ENCODE data around the gene LOXHD1.

The LOXHD1 gene

GRCh38 chr18:46646468-46646867, 10.6 kb downstream of the LOXHD1 start:
- Histone ChIP-seq H3K36me3 (ENCODE audit: insufficient read depth, low read length) (no peaks in the 10 kb centered on the region), H3K27ac (ENCODE audit: low read depth, low read length) (no peak overlapping the region), H3K4me3 (ENCODE audit: low read length) (no peak overlapping the region), H3K9ac (ENCODE audit: low read depth, low read length) (no peak overlapping the region), H3K4me1 (ENCODE audit: insufficient read depth, low read length) (no peaks in the 10 kb centered on the region), H3K9me3 (ENCODE audit: insufficient read depth, low read depth, low read length) (no peaks in the 10 kb centered on the region), H3K27me3 (ENCODE audit: insufficient read depth, low read length) (no peaks in the 10 kb centered on the region)
- 90% methylated on average over 7 of the region's 7 CpGs for WGBS

- Histone ChIP-seq H3K9ac (ENCODE audit: low read depth, low read length) (no peak overlapping the region), H3K4me1 (ENCODE audit: insufficient read depth, low read length) (no peaks in the 10 kb centered on the region), H3K4me3 (ENCODE audit: low read length) (no peak overlapping the region), H3K27me3 (ENCODE audit: insufficient read depth, low read length) (no peaks in the 10 kb centered on the region), H3K36me3 (ENCODE audit: insufficient read depth, low read length) (no peaks in the 10 kb centered on the region), H3K9me3 (ENCODE audit: insufficient read depth, low read depth, low read length) (no peaks in the 10 kb centered on the region), H3K27ac (ENCODE audit: low read depth, low read length) (no peak overlapping the region)
- 84% methylated on average over 5 of the region's 5 CpGs for whole genome bisulfite sequencing
These were observed 14.5 kb downstream of the LOXHD1 start for GRCh38 chr18:46642561-46642960.

- Histone ChIP-seq H3K9ac (ENCODE audit: low read depth, low read length) (no peak overlapping the region), H3K4me1 (ENCODE audit: insufficient read depth, low read length) (no peaks in the 10 kb centered on the region), H3K27ac (ENCODE audit: low read depth, low read length) (no peak overlapping the region), H3K27me3 (ENCODE audit: insufficient read depth, low read length) (no peaks in the 10 kb centered on the region), H3K4me3 (ENCODE audit: low read length) (no peak overlapping the region), H3K9me3 (ENCODE audit: insufficient read depth, low read depth, low read length) (no peaks in the 10 kb centered on the region), H3K36me3 (ENCODE audit: insufficient read depth, low read length) (no peaks in the 10 kb centered on the region)
- WGBS = 92% methylated on average over 7 of the region's 7 CpGs
These were observed 15.1 kb downstream of the LOXHD1 start for GRCh38 chr18:46641917-46642316.

- no peak overlapping the region for H3K27ac ChIP-seq (ENCODE audit: low read depth, low read length)
- no peak overlapping the region for H3K4me3 ChIP-seq (ENCODE audit: low read length)
These were observed 17.6 kb downstream of the LOXHD1 start for GRCh38 chr18:46639386-46639785.

GRCh38 chr18:46636040-46636630, 20.9 kb downstream of the LOXHD1 start:
- Histone ChIP-seq H3K27ac (ENCODE audit: low read depth, low read length) (no peak overlapping the region), H3K9me3 (ENCODE audit: insufficient read depth, low read depth, low read length) (no peaks in the 10 kb centered on the region), H3K9ac (ENCODE audit: low read depth, low read length) (no peak overlapping the region), H3K27me3 (ENCODE audit: insufficient read depth, low read length) (no peaks in the 10 kb centered on the region), H3K4me1 (ENCODE audit: insufficient read depth, low read length) (no peaks in the 10 kb centered on the region), H3K36me3 (ENCODE audit: insufficient read depth, low read length) (no peaks in the 10 kb centered on the region), H3K4me3 (ENCODE audit: low read length) (no peak overlapping the region)
- 94% methylated on average over 7 of the region's 7 CpGs for WGBS

More at GRCh38 chr18:46639386-46639785, 17.6 kb downstream of the LOXHD1 start:
- H3K4me1 ChIP-seq (ENCODE audit: insufficient read depth, low read length) = no peaks in the 10 kb centered on the region
- no peak overlapping the region for H3K9ac ChIP-seq (ENCODE audit: low read depth, low read length)
- H3K27me3 ChIP-seq (ENCODE audit: insufficient read depth, low read length) = no peaks in the 10 kb centered on the region
- no peaks in the 10 kb centered on the region for H3K36me3 ChIP-seq (ENCODE audit: insufficient read depth, low read length)
- no peaks in the 10 kb centered on the region for H3K9me3 ChIP-seq (ENCODE audit: insufficient read depth, low read depth, low read length)
- WGBS = 91% methylated on average over 6 of the region's 6 CpGs

- Histone ChIP-seq H3K36me3 (ENCODE audit: insufficient read depth, low read length) (no peaks in the 10 kb centered on the region), H3K4me1 (ENCODE audit: insufficient read depth, low read length) (no peaks in the 10 kb centered on the region), H3K27me3 (ENCODE audit: insufficient read depth, low read length) (no peaks in the 10 kb centered on the region), H3K9me3 (ENCODE audit: insufficient read depth, low read depth, low read length) (no peaks in the 10 kb centered on the region), H3K4me3 (ENCODE audit: low read length) (no peak overlapping the region), H3K9ac (ENCODE audit: low read depth, low read length) (no peak overlapping the region), H3K27ac (ENCODE audit: low read depth, low read length) (no peak overlapping the region)
- 92% methylated on average over 8 of the region's 8 CpGs for WGBS
These were observed 24.5 kb downstream of the LOXHD1 start for GRCh38 chr18:46632401-46633071.

GRCh38 chr18:46630991-46631390, 26.0 kb downstream of the LOXHD1 start:
- WGBS = 85% methylated on average over 3 of the region's 3 CpGs
- Histone ChIP-seq H3K9me3 (ENCODE audit: insufficient read depth, low read depth, low read length) (no peaks in the 10 kb centered on the region), H3K4me1 (ENCODE audit: insufficient read depth, low read length) (no peaks in the 10 kb centered on the region), H3K36me3 (ENCODE audit: insufficient read depth, low read length) (no peaks in the 10 kb centered on the region), H3K9ac (ENCODE audit: low read depth, low read length) (no peak overlapping the region), H3K4me3 (ENCODE audit: low read length) (no peak overlapping the region), H3K27me3 (ENCODE audit: insufficient read depth, low read length) (no peaks in the 10 kb centered on the region), H3K27ac (ENCODE audit: low read depth, low read length) (no peak overlapping the region)

- Histone ChIP-seq H3K4me3 (ENCODE audit: low read length) (no peak overlapping the region), H3K27me3 (ENCODE audit: insufficient read depth, low read length) (no peaks in the 10 kb centered on the region), H3K9ac (ENCODE audit: low read depth, low read length) (no peak overlapping the region), H3K9me3 (ENCODE audit: insufficient read depth, low read depth, low read length) (no peaks in the 10 kb centered on the region), H3K27ac (ENCODE audit: low read depth, low read length) (no peak overlapping the region), H3K4me1 (ENCODE audit: insufficient read depth, low read length) (no peaks in the 10 kb centered on the region), H3K36me3 (ENCODE audit: insufficient read depth, low read length) (no peaks in the 10 kb centered on the region)
- 91% methylated on average over 4 of the region's 4 CpGs for WGBS
These were observed 26.9 kb downstream of the LOXHD1 start for GRCh38 chr18:46630160-46630559.

GRCh38 chr18:46629361-46629760, 27.7 kb downstream of the LOXHD1 start:
- H3K9ac ChIP-seq (ENCODE audit: low read depth, low read length) = no peak overlapping the region
- H3K27me3 ChIP-seq (ENCODE audit: insufficient read depth, low read length) = no peaks in the 10 kb centered on the region
- 97% methylated on average over 5 of the region's 5 CpGs for WGBS
- H3K9me3 ChIP-seq (ENCODE audit: insufficient read depth, low read depth, low read length) = no peaks in the 10 kb centered on the region
- H3K36me3 ChIP-seq (ENCODE audit: insufficient read depth, low read length) = no peaks in the 10 kb centered on the region
- H3K4me3 ChIP-seq (ENCODE audit: low read length) = no peak overlapping the region
- H3K27ac ChIP-seq (ENCODE audit: low read depth, low read length) = no peak overlapping the region
- H3K4me1 ChIP-seq (ENCODE audit: insufficient read depth, low read length) = no peaks in the 10 kb centered on the region

- H3K36me3 ChIP-seq (ENCODE audit: insufficient read depth, low read length) = no peaks in the 10 kb centered on the region
- WGBS = 77% methylated on average over 5 of the region's 5 CpGs
- H3K27me3 ChIP-seq (ENCODE audit: insufficient read depth, low read length) = no peaks in the 10 kb centered on the region
- no peak overlapping the region for H3K9ac ChIP-seq (ENCODE audit: low read depth, low read length)
- no peak overlapping the region for H3K27ac ChIP-seq (ENCODE audit: low read depth, low read length)
- H3K9me3 ChIP-seq (ENCODE audit: insufficient read depth, low read depth, low read length) = no peaks in the 10 kb centered on the region
- H3K4me1 ChIP-seq (ENCODE audit: insufficient read depth, low read length) = no peaks in the 10 kb centered on the region
- H3K4me3 ChIP-seq (ENCODE audit: low read length) = no peak overlapping the region
These were observed 28.8 kb downstream of the LOXHD1 start for GRCh38 chr18:46628206-46628605.

- no peak overlapping the region for H3K27ac ChIP-seq (ENCODE audit: low read depth, low read length)
- H3K9ac ChIP-seq (ENCODE audit: low read depth, low read length) = no peak overlapping the region
- H3K36me3 ChIP-seq (ENCODE audit: insufficient read depth, low read length) = no peaks in the 10 kb centered on the region
- WGBS = 90% methylated on average over 2 of the region's 2 CpGs
- no peaks in the 10 kb centered on the region for H3K4me1 ChIP-seq (ENCODE audit: insufficient read depth, low read length)
- H3K4me3 ChIP-seq (ENCODE audit: low read length) = no peak overlapping the region
- no peaks in the 10 kb centered on the region for H3K9me3 ChIP-seq (ENCODE audit: insufficient read depth, low read depth, low read length)
- no peaks in the 10 kb centered on the region for H3K27me3 ChIP-seq (ENCODE audit: insufficient read depth, low read length)
These were observed 29.9 kb downstream of the LOXHD1 start for GRCh38 chr18:46627136-46627535.

Measured in HUES64 (cell line).